ENCODE data around the gene FKBP14.
A peak's percentile ranks its signal among the peaks of the same experiment; 100 is the strongest.

FKBP14 gene

GRCh38 chr7:30026229-30027064 is at the start of gene FKBP14:
Gene FKBP14 (minus strand): TSS chr7:30026702. CDS start chr7:30026508, 194 bp downstream.
- peak; percentile 99 for DNase-seq

- peak; percentile 78 for DNase-seq
Observed at GRCh38 chr7:30074422-30075030, 48.0 kb upstream of the FKBP14 start.

GRCh38 chr7:30072735-30073134 is 46.2 kb upstream of the FKBP14 start:
- DNase-seq, result no peak

GRCh38 chr7:30070052-30070451 is 43.5 kb upstream of the FKBP14 start:
- no peak for DNase-seq

GRCh38 chr7:30069096-30069867 is 42.8 kb upstream of the FKBP14 start:
- DNase-seq, result no peak

- no peak for DNase-seq
Observed at GRCh38 chr7:30068117-30068516, 41.6 kb upstream of the FKBP14 start.

GRCh38 chr7:30066687-30067086 is 40.2 kb upstream of the FKBP14 start:
- DNase-seq, result no peak

GRCh38 chr7:30065746-30066145 is 39.2 kb upstream of the FKBP14 start:
- DNase-seq, result no peak

GRCh38 chr7:30062587-30062986 is 36.1 kb upstream of the FKBP14 start:
- DNase-seq, result peak; percentile 51

GRCh38 chr7:30061786-30062185 is 35.3 kb upstream of the FKBP14 start:
- DNase-seq, result peak; percentile 61

- DNase-seq, result no peak
Observed at GRCh38 chr7:30057741-30058140, 31.2 kb upstream of the FKBP14 start.

- DNase-seq, result no peak
Observed at GRCh38 chr7:30053068-30053467, 26.6 kb upstream of the FKBP14 start.

- no peak for DNase-seq
Observed at GRCh38 chr7:30049173-30049572, 22.7 kb upstream of the FKBP14 start.

GRCh38 chr7:30048582-30048981 is 22.1 kb upstream of the FKBP14 start:
- no peak for DNase-seq

GRCh38 chr7:30047124-30047523 is 20.6 kb upstream of the FKBP14 start:
- DNase-seq, result no peak

GRCh38 chr7:30046127-30046770 is 19.7 kb upstream of the FKBP14 start:
- no peak for DNase-seq

GRCh38 chr7:30041526-30042269 is 15.2 kb upstream of the FKBP14 start:
- DNase-seq, result no peak

- DNase-seq, result no peak
Observed at GRCh38 chr7:30040938-30041337, 14.4 kb upstream of the FKBP14 start.

GRCh38 chr7:30038196-30038980 is 11.9 kb upstream of the FKBP14 start:
- no peak for DNase-seq

GRCh38 chr7:30036220-30036619 is 9.7 kb upstream of the FKBP14 start:
- DNase-seq, result no peak

- DNase-seq, result no peak
Observed at GRCh38 chr7:30034501-30034900, 8.0 kb upstream of the FKBP14 start.

All from NCI-H2171 treated with DMSO at 0.1 percent for 48 hours (cell line).